HG03139 (cell line): Measurements from ENCODE around the gene UPP2.

Experiments used
- ATAC-seq: cut with Tn5 transposase; IDR thresholded peaks from one replicate; pipeline ENCODE4 v1.9.1; 2021; ENCODE audit not compliant: unreplicated experiment

UPP2 gene

DNA sequence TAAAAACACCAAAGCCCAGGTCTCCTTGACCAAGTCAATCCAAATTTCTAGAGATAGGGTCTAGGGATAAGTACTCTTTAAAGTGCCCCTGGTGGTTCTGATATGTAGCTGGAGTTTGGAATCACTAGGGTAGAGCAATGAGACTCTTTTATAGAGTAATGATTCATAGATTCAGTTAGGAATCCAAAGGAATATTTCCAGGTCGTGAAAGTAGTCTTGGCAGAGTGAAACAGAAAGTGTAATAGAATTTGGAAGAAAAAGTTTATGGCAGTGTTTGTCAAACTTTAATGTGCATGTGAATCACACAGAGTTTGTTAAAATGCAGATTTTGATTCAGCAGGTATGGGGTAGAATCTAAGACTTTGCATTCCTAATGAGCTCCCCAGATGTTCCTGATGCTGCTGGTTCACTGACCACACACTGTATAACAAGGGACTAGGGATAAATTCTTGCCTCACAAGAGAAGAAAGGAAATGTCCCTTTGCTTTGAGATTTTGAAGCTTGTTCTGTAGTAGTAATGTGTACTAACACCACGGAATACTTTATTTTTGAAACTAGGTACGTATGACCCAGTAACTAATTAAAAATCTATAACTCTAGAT lies 1.8 kb downstream of the UPP2 start:
- no peak for ATAC-seq

- no peak for ATAC-seq
Observed at GRCh38 chr2:158104903-158105302, 3.2 kb downstream of the UPP2 start.

DNA sequence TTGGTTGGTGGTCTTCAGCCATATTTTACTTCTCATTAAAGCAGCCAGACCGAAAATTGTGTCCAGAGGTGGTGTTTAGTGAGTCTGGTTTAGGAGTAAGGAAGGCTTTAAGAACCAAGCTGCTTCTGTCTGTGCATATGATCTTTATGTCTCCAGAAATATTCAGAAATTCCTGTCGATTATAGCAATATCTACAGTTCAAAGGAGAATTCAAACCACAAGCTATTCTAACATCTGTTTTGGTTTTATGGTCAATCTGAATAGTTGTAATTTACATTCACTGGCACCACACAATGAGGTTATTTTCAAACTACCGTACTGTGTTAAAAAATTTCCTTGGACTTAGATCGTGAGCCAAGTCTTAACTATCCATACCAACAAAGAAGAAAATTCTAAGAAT lies 11.3 kb downstream of the UPP2 start:
- ATAC-seq, result no peak

DNA sequence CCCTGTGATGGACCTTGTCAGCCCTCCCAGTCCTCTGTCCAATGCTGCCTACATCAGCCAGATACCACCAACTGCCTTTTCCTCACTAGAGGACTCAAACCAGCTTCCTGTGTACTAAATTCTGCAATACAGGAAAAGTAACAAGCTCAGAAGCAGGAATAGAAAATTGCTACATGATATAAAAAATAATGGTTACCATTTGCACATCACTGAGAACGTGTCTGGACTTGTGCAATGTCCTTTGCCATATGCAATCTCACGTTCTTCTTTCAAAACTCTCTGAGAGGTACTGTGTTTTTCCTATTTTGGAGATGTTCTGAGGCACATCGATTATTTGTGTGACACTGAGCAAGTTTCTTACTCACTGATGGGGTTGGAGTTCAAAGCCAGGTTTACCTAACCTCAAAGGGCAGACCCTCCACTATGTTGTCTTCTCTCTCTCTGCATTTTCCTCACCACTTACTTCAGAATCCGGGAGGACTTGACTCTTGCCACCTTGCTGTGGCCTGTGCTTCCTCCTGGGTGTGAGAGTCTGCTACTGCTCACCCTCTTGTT lies 12.1 kb downstream of the UPP2 start:
- no peak for ATAC-seq

GRCh38 chr2:158114516-158114915 lies 12.8 kb downstream of the UPP2 start:
- ATAC-seq, result no peak

DNA sequence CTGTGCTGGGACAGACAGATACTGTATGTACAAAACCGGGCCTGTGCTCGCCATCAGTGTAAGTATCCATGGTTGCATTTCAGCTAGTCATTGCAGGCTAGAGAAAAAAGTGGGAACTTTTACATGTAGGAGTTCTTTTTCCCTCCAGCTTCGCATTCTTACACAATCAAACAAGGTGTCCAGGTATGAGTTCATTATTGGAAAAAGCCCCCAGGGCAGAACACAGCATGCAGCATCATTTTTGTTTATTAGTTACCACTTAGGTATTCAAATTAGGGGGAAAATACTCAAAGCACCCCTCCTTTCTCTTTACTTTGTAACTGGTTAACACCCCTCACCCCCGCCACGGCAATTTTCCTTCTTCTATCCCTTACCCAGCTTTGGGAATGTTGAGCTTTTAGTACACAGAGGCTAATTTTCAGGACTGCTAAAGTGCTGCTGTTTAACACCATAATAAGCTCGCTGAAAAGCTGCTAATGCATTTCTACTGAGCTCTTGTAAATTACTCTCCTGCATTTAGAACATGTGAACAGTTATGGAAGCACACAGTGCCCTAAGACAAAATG lies 13.6 kb downstream of the UPP2 start:
- ATAC-seq, result no peak

DNA sequence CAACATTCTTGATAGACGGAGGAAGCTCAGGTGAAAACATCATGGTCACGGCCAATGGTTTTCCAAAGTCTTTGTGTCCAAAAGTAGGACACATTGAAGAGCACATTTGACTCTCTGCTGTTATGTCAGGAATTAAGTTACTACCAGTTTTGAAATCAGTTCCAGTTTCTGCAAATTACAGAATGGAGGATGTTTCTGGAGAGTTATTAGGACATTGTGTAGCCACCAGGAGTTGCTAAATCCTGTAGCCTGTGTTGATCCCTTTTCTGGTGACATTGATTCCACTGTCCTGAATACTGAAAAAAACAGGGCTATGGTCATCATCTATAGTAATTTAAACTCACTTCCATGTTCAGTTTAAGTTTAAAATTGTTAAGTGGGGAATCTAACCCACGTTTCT lies 15.3 kb downstream of the UPP2 start:
- no peak for ATAC-seq

DNA sequence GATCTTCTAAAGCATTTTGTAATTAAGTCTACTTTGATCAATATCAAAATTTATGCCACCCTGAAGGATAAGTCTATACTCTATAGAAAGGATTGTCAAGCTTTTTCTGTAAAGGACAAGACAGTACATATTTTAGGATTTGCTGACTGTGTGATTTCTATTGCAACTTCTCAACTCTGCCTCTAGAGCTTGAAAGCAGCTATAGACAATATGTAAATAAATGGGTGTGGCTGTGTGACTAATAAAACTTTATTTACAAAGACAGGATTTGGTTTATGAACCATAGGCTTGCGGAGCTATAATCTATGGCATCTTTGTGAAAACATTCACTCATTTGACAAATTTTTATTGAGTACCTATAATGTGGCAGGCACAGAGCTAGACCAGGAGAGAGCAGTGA lies 18.4 kb downstream of the UPP2 start:
- no peak for ATAC-seq

GRCh38 chr2:158120664-158121641 lies 19.3 kb downstream of the UPP2 start:
- no peak for ATAC-seq

GRCh38 chr2:158124896-158125295 lies 23.2 kb downstream of the UPP2 start:
- ATAC-seq, result no peak

DNA sequence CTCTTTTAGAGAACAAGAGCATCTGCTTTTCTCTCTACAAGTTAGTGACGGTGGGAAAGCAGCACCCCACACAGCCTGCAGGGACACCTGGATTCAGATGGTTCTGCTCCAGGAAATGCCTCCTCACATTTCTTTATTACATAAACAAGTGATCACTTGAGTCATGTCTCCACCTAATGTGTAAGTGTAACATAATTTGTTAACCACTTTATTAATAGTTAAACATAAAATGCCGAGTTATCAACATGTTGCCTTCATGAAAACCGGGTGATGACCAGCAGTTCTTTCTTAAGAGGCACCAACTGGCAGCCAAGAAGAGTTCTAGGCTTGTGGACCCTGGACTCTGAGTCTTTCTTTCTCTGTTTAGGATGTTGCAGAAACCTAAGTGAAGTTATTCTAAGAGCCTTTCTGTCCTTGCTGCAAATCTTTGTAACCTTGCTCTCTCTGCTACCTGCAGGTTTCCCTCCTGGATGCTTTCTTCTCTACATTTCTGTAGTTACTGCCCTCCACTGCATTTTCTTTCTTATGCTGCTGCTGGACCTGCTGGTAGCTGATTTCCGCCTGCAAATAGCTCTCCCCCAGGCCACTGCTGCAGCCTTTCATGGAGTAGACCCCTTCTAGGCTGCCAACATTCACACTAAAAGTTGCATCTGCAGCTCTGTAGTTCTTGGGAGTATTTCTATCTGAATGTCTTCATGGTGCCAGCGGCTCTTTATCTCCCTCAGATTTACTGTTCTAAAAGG lies 24.3 kb downstream of the UPP2 start:
- ATAC-seq, result no peak

DNA sequence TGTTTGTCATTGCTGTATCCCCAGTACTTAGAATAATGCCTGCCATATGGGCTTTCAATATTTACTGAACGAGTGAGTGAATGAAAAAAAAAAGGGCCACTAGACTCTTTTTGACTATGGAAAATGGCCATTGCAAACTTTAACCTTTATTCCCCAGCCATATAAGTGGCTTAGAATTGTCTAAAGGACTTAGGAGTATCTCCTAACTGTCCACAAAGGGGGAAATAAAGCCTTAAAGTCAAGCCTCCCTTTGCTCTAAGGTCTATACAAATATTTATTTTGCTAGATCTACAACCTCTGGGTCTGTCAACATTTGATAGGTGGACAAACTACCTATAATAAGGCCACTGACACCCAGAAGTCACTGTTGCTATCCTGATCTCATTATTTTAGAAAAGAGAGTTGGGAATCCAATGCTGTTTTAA lies 25.7 kb downstream of the UPP2 start:
- ATAC-seq, result no peak

DNA sequence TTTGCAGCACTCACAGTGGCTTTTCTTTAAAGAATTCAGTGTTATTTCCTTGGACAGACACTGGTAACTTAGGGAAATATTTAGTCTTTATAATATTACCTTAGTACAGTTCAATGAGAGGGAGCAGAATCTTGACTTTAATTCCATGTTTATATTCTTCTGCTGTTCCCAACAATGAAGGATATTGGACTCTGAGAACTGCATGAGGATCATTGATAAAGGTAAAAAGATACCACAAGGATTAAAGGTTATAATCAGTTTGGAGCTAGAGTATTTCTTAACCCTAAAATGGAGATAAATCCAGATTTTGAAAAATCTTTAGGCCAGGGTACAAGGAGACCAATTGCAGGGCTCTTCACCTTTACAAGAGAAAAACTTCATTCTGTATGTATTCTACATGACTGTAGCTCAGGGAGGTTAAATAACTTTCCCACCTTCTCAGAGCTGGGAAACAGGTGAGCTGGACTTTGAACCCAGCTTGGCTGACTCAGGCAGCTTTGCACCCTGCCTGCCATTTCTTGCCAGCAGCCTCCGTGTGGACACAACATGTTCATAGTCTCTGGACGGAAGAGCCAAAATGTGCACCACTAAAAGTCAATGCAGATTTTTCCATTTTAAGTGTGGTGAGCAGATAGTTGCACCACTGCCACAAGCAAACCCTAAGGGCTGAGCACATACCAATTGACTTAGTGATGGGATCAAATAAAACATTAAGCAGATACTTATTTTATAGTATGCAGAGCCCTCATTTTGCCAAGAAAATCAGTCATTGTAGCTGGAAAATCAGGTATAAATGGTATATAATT lies 26.7 kb downstream of the UPP2 start:
- ATAC-seq, result no peak

DNA sequence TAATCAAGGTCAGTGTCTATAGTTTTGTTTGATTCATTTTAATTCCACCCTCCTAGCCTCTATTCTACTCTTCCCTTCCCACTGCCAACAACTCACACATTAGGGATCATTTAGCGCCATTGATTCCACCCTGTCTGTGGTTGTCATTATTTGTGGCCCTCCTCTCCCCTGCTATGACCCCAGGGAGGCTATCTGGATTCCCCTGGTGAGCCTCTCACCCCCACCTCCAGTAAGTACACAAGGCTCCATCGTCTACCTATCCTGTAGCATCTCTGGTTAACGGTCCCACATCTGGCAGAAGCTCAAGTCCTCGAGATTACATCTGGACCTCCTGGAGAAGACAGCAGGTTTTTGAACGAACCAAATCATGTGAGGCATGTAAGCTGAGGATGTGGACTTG lies 27.4 kb downstream of the UPP2 start:
- no peak for ATAC-seq

DNA sequence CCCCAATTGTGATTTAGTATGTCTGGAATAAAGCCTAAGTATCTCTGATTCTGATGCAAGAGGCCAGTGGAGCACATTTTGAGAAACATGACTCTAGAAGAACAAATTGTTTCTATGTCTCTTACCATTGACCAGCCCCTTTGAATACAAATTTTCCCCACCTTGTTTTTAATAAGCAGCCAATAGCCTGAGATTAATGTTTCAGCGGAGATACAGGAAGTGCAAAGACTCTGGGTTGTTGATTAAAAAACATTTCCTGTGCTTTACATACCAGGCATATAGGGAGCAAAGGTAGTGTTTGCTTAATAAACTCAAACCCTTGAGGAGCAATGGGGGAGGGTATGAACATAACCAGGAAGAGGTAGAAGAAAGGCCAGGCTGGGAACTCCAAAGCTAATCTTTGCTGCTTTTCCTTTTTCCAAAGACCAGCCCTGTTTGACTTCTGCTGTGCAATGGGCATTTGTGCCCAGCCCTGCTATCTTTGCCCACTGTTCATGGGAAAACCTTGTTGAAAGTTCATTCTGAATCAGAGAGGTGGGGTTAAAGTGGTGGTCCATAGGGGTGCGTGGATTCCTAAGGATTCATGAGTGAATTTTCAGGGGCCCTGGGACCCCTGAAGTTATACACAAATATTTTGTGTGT lies 29.3 kb downstream of the UPP2 start:
- no peak for ATAC-seq

- ATAC-seq, result no peak
Observed at GRCh38 chr2:158131483-158131912, 29.8 kb downstream of the UPP2 start.

DNA sequence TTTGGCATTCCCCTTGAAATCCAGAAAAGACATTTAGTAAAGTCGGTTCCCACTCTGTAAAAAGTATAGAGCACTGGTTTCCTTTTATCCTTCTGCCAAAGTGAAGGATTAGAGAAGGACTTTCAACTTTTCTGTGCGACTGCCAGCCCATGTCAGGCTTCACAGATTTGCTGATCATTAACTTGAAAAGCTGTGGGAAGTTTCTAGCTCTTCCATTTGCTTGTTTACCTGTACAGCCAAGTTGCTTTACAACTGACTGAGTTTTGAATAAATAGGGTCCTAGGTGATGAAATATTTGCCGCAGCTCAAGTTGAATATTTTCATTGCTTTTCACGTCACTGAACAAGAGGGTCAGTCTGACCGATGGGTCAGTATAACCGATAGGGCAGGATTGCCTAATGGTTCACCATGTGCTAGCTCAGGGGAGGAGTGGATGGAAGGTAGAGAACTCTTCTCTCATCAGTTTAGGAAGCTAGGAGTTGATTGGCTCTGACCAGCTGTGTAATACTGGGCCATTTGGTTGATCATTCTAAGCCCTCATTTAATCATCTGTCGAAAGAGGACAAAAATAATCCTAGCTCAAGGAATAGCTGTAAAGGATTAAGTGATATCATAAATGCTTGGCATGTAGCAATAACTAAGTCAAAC lies 30.4 kb downstream of the UPP2 start:
- ATAC-seq, result no peak

- no peak for ATAC-seq
Observed at GRCh38 chr2:158134055-158134454, 32.4 kb downstream of the UPP2 start.

DNA sequence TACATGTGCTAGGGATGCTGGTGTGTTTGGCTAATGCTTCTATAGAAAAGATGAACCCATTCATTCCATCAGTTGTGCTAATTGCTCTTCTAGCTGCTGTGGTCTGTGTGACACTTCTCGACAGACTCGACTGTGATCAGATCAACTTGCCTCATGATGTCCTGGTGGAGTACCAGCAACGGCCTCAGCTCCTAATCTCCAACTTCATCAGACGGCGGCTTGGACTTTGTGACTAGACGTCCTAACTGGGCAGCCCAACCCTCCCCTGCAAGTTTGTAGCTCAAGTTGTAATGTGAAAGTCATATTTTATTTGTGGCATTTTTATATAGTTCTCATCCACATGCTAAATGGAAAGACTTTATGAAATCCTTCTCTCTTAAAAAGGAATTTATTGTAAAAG lies 33.0 kb downstream of the UPP2 start:
- no peak for ATAC-seq
